IMR-90 (cell line): ENCODE data around the gene IWS1. TPM values are rescaled to one million over a fixed set of nuclear protein-coding genes. Genes with fewer than 3 reads are reported as not detected.

Experiments used
- ATAC-seq: fragments of 200-7000 bp; cut with Tn5 transposase; 2 replicates; pipeline ENCODE4 v1.9.1; 2020; ENCODE audit warnings: low read depth, mild to moderate bottlenecking, moderate library complexity
- BruUV-seq: library from RNA; stranded (reverse); fragments of 400-500 nt; replicated peaks from 2 replicates; lab custom pipeline; 2021; lab: Mats Ljungman, UMichigan
- CTCF ChIA-PET: fragments of 300-600 bp; formaldehyde crosslinking; extraction: SDS; loops from one replicate; lab custom pipeline; 2021; ENCODE audit warnings: antibody characterized with exemption; lab: Yijun Ruan, JAX
- POLR2A ChIA-PET: fragments of 300-600 bp; sonication (Branson Sonifier 250); formaldehyde crosslinking; loops from one replicate; lab custom pipeline; 2022; ENCODE audit warnings: antibody characterized with exemption; ENCODE audit not compliant: unreplicated experiment; lab: Charles Lee
- DNase-seq: peaks from one replicate; pipeline ENCODE4 v3.0.0; 2013
- H2AFZ ChIP-seq: replicated peaks from 2 replicates; pipeline ENCODE3; 2013; ENCODE audit warnings: low read length, mild to moderate bottlenecking; ENCODE audit not compliant: poor library complexity
- H2AK5ac ChIP-seq: 2 replicates; pipeline ENCODE4 v1.6.1; 2013; ENCODE audit warnings: low read depth, low read length, inconsistent platforms
- H2AK9ac ChIP-seq: replicated peaks from 2 replicates; pipeline ENCODE3; 2013; ENCODE audit warnings: mild to moderate bottlenecking, low read depth, low read length, moderate library complexity; ENCODE audit not compliant: poor library complexity
- H2BK120ac ChIP-seq: 2 replicates; pipeline ENCODE4 v1.6.1; 2013; ENCODE audit warnings: low read depth, low read length, inconsistent platforms
- H2BK15ac ChIP-seq: 3 replicates; pipeline ENCODE4 v1.6.1; 2013; ENCODE audit warnings: low read depth, low read length, inconsistent platforms
- H2BK20ac ChIP-seq: 2 replicates; pipeline ENCODE4 v1.6.1; 2013; ENCODE audit warnings: low read depth, mild to moderate bottlenecking, inconsistent platforms, low read length, moderate library complexity
- H2BK5ac ChIP-seq: 2 replicates; pipeline ENCODE4 v1.6.1; 2013; ENCODE audit warnings: mild to moderate bottlenecking, low read depth, low read length, inconsistent platforms; ENCODE audit not compliant: poor library complexity, severe bottlenecking
- H3K14ac ChIP-seq: replicated peaks from 2 replicates; pipeline ENCODE4 v1.6.1; 2013; ENCODE audit warnings: low read depth, low read length, inconsistent platforms
- H3K18ac ChIP-seq: 2 replicates; pipeline ENCODE4 v1.6.1; 2013; ENCODE audit warnings: low read depth, low read length, control low read depth
- H3K23ac ChIP-seq: 2 replicates; pipeline ENCODE4 v1.6.1; 2013; ENCODE audit warnings: low read depth, low read length, inconsistent platforms
- H3K27ac ChIP-seq: 2 replicates; pipeline ENCODE4 v1.5.1; 2013; ENCODE audit warnings: mild to moderate bottlenecking, control low read depth, low read length; ENCODE audit not compliant: insufficient read depth
- H3K27me3 ChIP-seq: 2 replicates; pipeline ENCODE4 v1.6.1; 2013; ENCODE audit warnings: low read length; ENCODE audit not compliant: control insufficient read depth, insufficient read depth
- H3K36me3 ChIP-seq: 2 replicates; pipeline ENCODE4 v1.6.1; 2013; ENCODE audit warnings: low read length, mixed read lengths; ENCODE audit not compliant: control insufficient read depth, insufficient read depth
- H3K4ac ChIP-seq: 2 replicates; pipeline ENCODE4 v1.6.1; 2013; ENCODE audit warnings: low read depth, low read length, inconsistent platforms
- H3K4me1 ChIP-seq: 2 replicates; pipeline ENCODE4 v1.6.1; 2013; ENCODE audit warnings: low read length, mixed read lengths; ENCODE audit not compliant: control insufficient read depth, insufficient read depth
- H3K4me2 ChIP-seq: 2 replicates; pipeline ENCODE4 v1.6.1; 2013; ENCODE audit warnings: low read depth, mild to moderate bottlenecking, control low read depth, low read length, moderate library complexity
- H3K4me3 ChIP-seq: 2 replicates; pipeline ENCODE4 v1.5.1; 2013; ENCODE audit warnings: low read depth, mild to moderate bottlenecking, control low read depth, low read length, moderate library complexity; ENCODE audit not compliant: insufficient read depth
- H3K56ac ChIP-seq: 2 replicates; pipeline ENCODE4 v1.6.1; 2013; ENCODE audit warnings: low read length, inconsistent platforms; ENCODE audit not compliant: insufficient read depth; ENCODE audit errors: extremely low read depth
- H3K79me1 ChIP-seq, 2 experiments: 2 replicates each; pipeline ENCODE4 v1.6.1; 2013; ENCODE audit warnings: low read length in 2 of 2, inconsistent platforms in 1 of 2, low read depth in 1 of 2
- H3K9ac ChIP-seq: 2 replicates; pipeline ENCODE4 v1.6.1; 2013; ENCODE audit warnings: low read depth, low read length, control low read depth
- H3K9me1 ChIP-seq: 2 replicates; pipeline ENCODE4 v1.6.1; 2013; ENCODE audit warnings: low read length, inconsistent platforms; ENCODE audit not compliant: insufficient read depth
- H3K9me3 ChIP-seq: 2 replicates; pipeline ENCODE4 v1.6.1; 2013; ENCODE audit warnings: low read length; ENCODE audit not compliant: control insufficient read depth, insufficient read depth
- H4K20me1 ChIP-seq: 2 replicates; pipeline ENCODE4 v1.6.1; 2013; ENCODE audit warnings: low read length, inconsistent platforms; ENCODE audit not compliant: insufficient read depth
- H4K5ac ChIP-seq: 2 replicates; pipeline ENCODE4 v1.6.1; 2013; ENCODE audit warnings: mild to moderate bottlenecking, low read depth, low read length, control low read depth
- H4K8ac ChIP-seq, 2 experiments: 2 replicates each; pipeline ENCODE4 v1.6.1; 2013; ENCODE audit warnings: low read depth in 2 of 2, low read length in 2 of 2, control low read depth in 1 of 2, inconsistent platforms in 1 of 2
- H4K91ac ChIP-seq: 2 replicates; pipeline ENCODE4 v1.6.1; 2013; ENCODE audit warnings: low read depth, low read length, inconsistent platforms; ENCODE audit not compliant: insufficient read depth
- CEBPB ChIP-seq: IDR thresholded peaks from 2 replicates; pipeline ENCODE4 v1.6.1; 2012; ENCODE audit warnings: low read depth, low read length, improper control_type of control experiment
- MAFK ChIP-seq: IDR thresholded peaks from 2 replicates; pipeline ENCODE4 v1.6.1; 2012; ENCODE audit warnings: low read depth, low read length, improper control_type of control experiment
- MAZ ChIP-seq: IDR thresholded peaks from 2 replicates; pipeline ENCODE4 v1.6.1; 2012; ENCODE audit warnings: low read depth, mild to moderate bottlenecking, low read length, improper control_type of control experiment, moderate library complexity, borderline replicate concordance
- MXI1 ChIP-seq: IDR thresholded peaks from 2 replicates; pipeline ENCODE4 v1.6.1; 2012; ENCODE audit warnings: low read depth, mild to moderate bottlenecking, low read length, moderate library complexity, borderline replicate concordance
- NFE2L2 ChIP-seq: fragments of 150-350 bp; IDR thresholded peaks from 2 replicates; pipeline ENCODE4 v1.6.1; 2016; ENCODE audit warnings: low read depth, mild to moderate bottlenecking, low read length
- WGBS, 2 experiments: methylation state at CpG; one replicate each; pipeline versions ENCODE4 v1.1.5 to v1.1.7; 2013; ENCODE audit warnings: missing lambda C conversion rate in 2 of 2; ENCODE audit not compliant: insufficient read length in 1 of 2; ENCODE audit errors: extremely low coverage in 2 of 2; 5-methylcytosine and 5-hydroxymethylcytosine counted together
- dilution Hi-C: fragments of 300-500 bp; cut with HindIII; formaldehyde crosslinking; loops from one replicate; pipeline ENCODE4 v1.14.3; 2018; ENCODE audit warnings: low sequenced_read_pairs; ENCODE audit not compliant: unreplicated experiment
- in situ Hi-C: fragments of 300-500 bp; cut with MboI; formaldehyde crosslinking; loops from 3 replicates; pipeline ENCODE4 v1.14.3; 2019; ENCODE audit warnings: low sequenced_read_pairs, inconsistent platforms, mixed read lengths
- intact Hi-C: fragments of 100-400 bp; cut with micrococcal nuclease; formaldehyde crosslinking; loops from 2 replicates; pipeline ENCODE4 v1.10.0; 2022
- polyA plus RNA-seq, 3 experiments: library from polyadenylated mRNA; depleted of rRNA; stranded (reverse); fragments of >200 nt; gene quantifications; 2 replicates each; pipeline ENCODE4 v1.2.3, GENCODE V29; 2012; ENCODE audit warnings: low replicate concordance in 1 of 3
- total RNA-seq: library from RNA; depleted of rRNA; stranded (reverse); fragments of >200 nt; gene quantifications from 2 replicates; pipeline ENCODE4 v1.2.3, GENCODE V29; 2012
- TF ChIP-seq, protein P1 (sequence below): fragments of 150-350 bp; IDR thresholded peaks from 2 replicates; pipeline ENCODE4 v1.6.1; 2017; ENCODE audit warnings: mild to moderate bottlenecking, antibody characterized with exemption, low read length, low read depth

Gene IWS1
- total and polyA plus RNA-seq, 2 of the 4 experiments (the other 2 are of a cell fraction) = 31.5 to 52.5 TPM

GRCh38 chr2:127463155-127463991 is 62.9 kb downstream of the IWS1 start (continued):
- TF ChIP-seq MAFK = no peak

DNA sequence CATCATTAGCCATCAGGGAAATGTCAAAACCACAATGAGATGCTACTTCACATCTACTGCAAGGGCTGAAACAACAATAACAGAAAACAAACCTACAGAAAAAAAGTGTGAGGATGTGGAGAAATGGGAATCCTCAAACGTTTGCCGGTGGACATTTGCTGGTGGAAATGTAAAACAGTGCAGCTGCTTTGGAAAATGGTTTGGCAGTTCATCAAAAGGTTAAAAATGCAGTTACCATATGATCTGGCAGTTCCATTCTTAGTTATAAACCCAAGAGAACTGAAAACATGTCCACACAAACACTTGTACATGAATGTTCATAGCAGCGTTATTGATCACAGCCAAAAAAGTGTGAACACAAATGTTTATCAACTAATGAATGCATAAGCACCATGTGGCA is 63.8 kb downstream of the IWS1 start:
- no peaks in the 10 kb centered on the region for H4K20me1 ChIP-seq
- no peak for TF ChIP-seq MAZ
- TF ChIP-seq MXI1 = no peak
- no peak for TF ChIP-seq CEBPB
- TF ChIP-seq, protein P1, sequence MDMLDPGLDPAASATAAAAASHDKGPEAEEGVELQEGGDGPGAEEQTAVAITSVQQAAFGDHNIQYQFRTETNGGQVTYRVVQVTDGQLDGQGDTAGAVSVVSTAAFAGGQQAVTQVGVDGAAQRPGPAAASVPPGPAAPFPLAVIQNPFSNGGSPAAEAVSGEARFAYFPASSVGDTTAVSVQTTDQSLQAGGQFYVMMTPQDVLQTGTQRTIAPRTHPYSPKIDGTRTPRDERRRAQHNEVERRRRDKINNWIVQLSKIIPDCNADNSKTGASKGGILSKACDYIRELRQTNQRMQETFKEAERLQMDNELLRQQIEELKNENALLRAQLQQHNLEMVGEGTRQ = no peak
- no peak for TF ChIP-seq NFE2L2
- no TSS peak for BruUV-seq
- H2BK120ac ChIP-seq = no peak overlapping the region
- no peaks in the 10 kb centered on the region for H3K4me1 ChIP-seq
- H3K9me1 ChIP-seq = no peaks in the 10 kb centered on the region
- in situ Hi-C loops = no loop called here
- H2BK15ac ChIP-seq = no peak overlapping the region
- no peak overlapping the region for H4K91ac ChIP-seq
- no peak overlapping the region for H2AFZ ChIP-seq
- WGBS, 2 experiments = no CpG with 5 or more reads among the region's 3 CpGs
- H3K18ac ChIP-seq = no peak overlapping the region
- no peak overlapping the region for H3K4me3 ChIP-seq
- no peaks in the 10 kb centered on the region for H3K79me1 ChIP-seq
- no peak overlapping the region for H3K27ac ChIP-seq
- H3K14ac ChIP-seq = no peak overlapping the region
- H3K4ac ChIP-seq = no peak overlapping the region
- H3K9me3 ChIP-seq = no peaks in the 10 kb centered on the region
- no peaks in the 10 kb centered on the region for H3K36me3 ChIP-seq
- no peak overlapping the region for H4K8ac ChIP-seq
- no peak overlapping the region for H4K5ac ChIP-seq
- H3K23ac ChIP-seq = no peak overlapping the region
- H2AK9ac ChIP-seq = no peak overlapping the region
- dilution Hi-C loops = no loop called here
- intact Hi-C loops = no loop called here
- DNase-seq (peak; percentile 26), ATAC-seq (no peak)
- no peak overlapping the region for H3K9ac ChIP-seq
- no peaks in the 10 kb centered on the region for H3K27me3 ChIP-seq
- no peak overlapping the region for H2BK5ac ChIP-seq
- CTCF ChIA-PET = no interaction called here
- H3K4me2 ChIP-seq = no peak overlapping the region
- no peak overlapping the region for H2BK20ac ChIP-seq
- POLR2A ChIA-PET = no interaction called here
- H2AK5ac ChIP-seq = no peak overlapping the region
- no peak overlapping the region for H3K56ac ChIP-seq
